Brain pericyte (primary cell): ENCODE results near the gene CLECL1.
"Not testable (repeated sequence)": the region's sequence is repeated elsewhere in the genome, so short reads cannot be mapped to it uniquely, and the experiment has no call there.

Experiments used
- DNase-seq: peaks from one replicate; pipeline ENCODE4 v3.0.0-alpha.2; 2012; ENCODE audit warnings: low read depth, low spot score

The CLECL1 gene

GRCh38 chr12:9721394-9722092 is 11.4 kb downstream of the CLECL1 start:
- DNase-seq: no peak

- DNase-seq: no peak
Measured at GRCh38 chr12:9719790-9720189, 13.1 kb downstream of the CLECL1 start.

- DNase-seq: no peak
Measured at GRCh38 chr12:9718968-9719367, 13.9 kb downstream of the CLECL1 start.

- DNase-seq: no peak
Measured at GRCh38 chr12:9717070-9717925, 15.6 kb downstream of the CLECL1 start.

GRCh38 chr12:9713032-9713558 is 19.8 kb downstream of the CLECL1 start:
- DNase-seq: not testable (repeated sequence)

- DNase-seq: no peak
Measured at GRCh38 chr12:9711664-9712063, 21.2 kb downstream of the CLECL1 start.

- DNase-seq: no peak
Measured at GRCh38 chr12:9710584-9711375, 22.1 kb downstream of the CLECL1 start.

- DNase-seq: no peak
Measured at GRCh38 chr12:9708853-9709252, 24.0 kb downstream of the CLECL1 start.

GRCh38 chr12:9707864-9708808 is 24.8 kb downstream of the CLECL1 start:
- no peak for DNase-seq

GRCh38 chr12:9707356-9707755 is 25.5 kb downstream of the CLECL1 start:
- no peak for DNase-seq

GRCh38 chr12:9706086-9706685 is 26.7 kb downstream of the CLECL1 start:
- DNase-seq: no peak

GRCh38 chr12:9704561-9704960 is 28.3 kb downstream of the CLECL1 start:
- not testable (repeated sequence) for DNase-seq

- no peak for DNase-seq
Measured at GRCh38 chr12:9702255-9702654, 30.6 kb downstream of the CLECL1 start.

- no peak for DNase-seq
Measured at GRCh38 chr12:9701380-9702154, 31.3 kb downstream of the CLECL1 start.

GRCh38 chr12:9700606-9700956 is 32.3 kb downstream of the CLECL1 start:
- no peak for DNase-seq

GRCh38 chr12:9699898-9700605 is 32.8 kb downstream of the CLECL1 start:
- no peak for DNase-seq

- no peak for DNase-seq
Measured at GRCh38 chr12:9699269-9699897, 33.5 kb downstream of the CLECL1 start.

GRCh38 chr12:9698681-9699080 is 34.2 kb downstream of the CLECL1 start:
- DNase-seq: no peak

GRCh38 chr12:9697619-9698018 is 35.3 kb downstream of the CLECL1 start:
- DNase-seq: no peak
